K562 (cell line): ENCODE measurements around the gene ZNF275. TPM values are rescaled to one million over a fixed set of nuclear protein-coding genes. Genes with fewer than 3 reads are reported as not detected.

ENCODE experiments used
- ATAC-seq: fragments of 200-7000 bp; cut with Tn5 transposase; 3 replicates; pipeline ENCODE4 v1.9.1; 2020; ENCODE audit warnings: moderate library complexity
- BruUV-seq: library from RNA; stranded (reverse); fragments of 400-500 nt; replicated peaks from 2 replicates; lab custom pipeline; 2021; lab: Mats Ljungman, UMichigan
- CTCF ChIA-PET: fragments of 300-600 bp; formaldehyde crosslinking; extraction: SDS; loops from one replicate; lab custom pipeline; 2021; ENCODE audit warnings: low intra/inter-chr PET ratio; lab: Yijun Ruan, JAX
- POLR2A ChIA-PET: fragments of 300-600, 350-650 bp; sonication (Branson Sonifier 250); formaldehyde crosslinking; extraction: SDS; loops from one replicate; lab custom pipeline; 2021; ENCODE audit warnings: antibody characterized with exemption, inconsistent platforms; lab: Yijun Ruan, JAX
- DNase-seq, 4 experiments: peaks; one replicate each; pipeline versions ENCODE4 v3.0.0 to v3.0.0-alpha.2; 2011 to 2018; ENCODE audit warnings: low spot score in 3 of 4, mixed read lengths in 3 of 4; ENCODE audit errors: extremely low read depth in 1 of 4
- FAIRE-seq: peaks from 2 replicates; lab custom pipeline; 2011; peaks lifted over from hg19 to GRCh38; lab: Jason Lieb, UNC
- H2AFZ ChIP-seq: 2 replicates; pipeline ENCODE4 v1.6.0; 2011; ENCODE audit warnings: low read depth, low read length, control low read depth, inconsistent platforms
- H3K27ac ChIP-seq: fragments of 200-600 bp; 3 replicates; pipeline ENCODE4 v1.8.0; 2011; ENCODE audit warnings: low read depth, mild to moderate bottlenecking, control low read depth, inconsistent platforms, low read length, moderate library complexity, mixed read lengths; ENCODE audit errors: extremely low read depth
- H3K27me3 ChIP-seq, 2 experiments: fragments of 300-600 bp in 1 of 2; 2 replicates in 1 of 2; 3 replicates in 1 of 2; pipeline versions ENCODE4 v1.6.0 to v1.8.0; 2011; ENCODE audit warnings: inconsistent platforms in 2 of 2, low read length in 2 of 2, mild to moderate bottlenecking in 1 of 2, mixed read lengths in 1 of 2, moderate library complexity in 1 of 2; ENCODE audit not compliant: control insufficient read depth in 2 of 2, insufficient read depth in 2 of 2
- H3K36me3 ChIP-seq: fragments of 300-600 bp; 3 replicates; pipeline ENCODE4 v1.8.0; 2011; ENCODE audit warnings: mild to moderate bottlenecking, low read length, inconsistent platforms; ENCODE audit not compliant: control insufficient read depth, insufficient read depth
- H3K4me1 ChIP-seq, 2 experiments: fragments of 200-600 bp in 1 of 2; replicated peaks in 1 of 2; 2 replicates in 1 of 2; 3 replicates in 1 of 2; pipeline versions ENCODE4 v1.5.1 to v1.8.0; 2011; ENCODE audit warnings: inconsistent platforms in 2 of 2, low read length in 2 of 2, mild to moderate bottlenecking in 1 of 2, mixed read lengths in 1 of 2, moderate library complexity in 1 of 2; ENCODE audit not compliant: control insufficient read depth in 2 of 2, insufficient read depth in 2 of 2
- H3K4me2 ChIP-seq: 2 replicates; pipeline ENCODE4 v1.6.1; 2011; ENCODE audit warnings: low read length, control low read depth, inconsistent platforms, mixed read lengths; ENCODE audit not compliant: insufficient read depth
- H3K4me3 ChIP-seq: fragments of 200-600 bp; sonication (generic), shearing (Covaris generic); 2 replicates; pipeline ENCODE4 v1.5.1; 2016; ENCODE audit warnings: control low read depth, inconsistent platforms
- H3K79me2 ChIP-seq: fragments of 200-600 bp; 3 replicates; pipeline ENCODE4 v1.8.0; 2011; ENCODE audit warnings: low read length, inconsistent platforms; ENCODE audit not compliant: control insufficient read depth, insufficient read depth
- H3K9ac ChIP-seq, 2 experiments: 2 replicates each; pipeline versions ENCODE4 v1.6.0 to v1.6.1; 2011; ENCODE audit warnings: low read depth in 2 of 2, low read length in 2 of 2, control low read depth in 1 of 2, inconsistent platforms in 1 of 2, mild to moderate bottlenecking in 1 of 2, mixed read lengths in 1 of 2; ENCODE audit not compliant: insufficient read depth in 1 of 2
- H3K9me1 ChIP-seq: one replicate; pipeline ENCODE4 v1.6.0; 2011; ENCODE audit warnings: inconsistent platforms, mild to moderate bottlenecking, low read length, moderate library complexity; ENCODE audit not compliant: control insufficient read depth, insufficient read depth
- H3K9me3 ChIP-seq: replicated peaks from 2 replicates; pipeline ENCODE4 v1.5.1; 2011; ENCODE audit warnings: low read depth, low read length, inconsistent platforms; ENCODE audit not compliant: control insufficient read depth, insufficient read depth
- H4K20me1 ChIP-seq: replicated peaks from 2 replicates; pipeline ENCODE4 v1.6.1; 2011; ENCODE audit warnings: low read length, inconsistent platforms, mixed read lengths; ENCODE audit not compliant: control insufficient read depth, insufficient read depth
- BHLHE40 ChIP-seq: IDR thresholded peaks from 2 replicates; pipeline ENCODE4 v1.6.1; 2011; ENCODE audit warnings: low read length, improper control_type of control experiment
- SPI1 ChIP-seq: IDR thresholded peaks from 2 replicates; pipeline ENCODE4 v1.6.1; 2011; ENCODE audit warnings: low read depth, low read length, control low read depth, borderline replicate concordance
- ZFP1 ChIP-seq: fragments of 450-650 bp; formaldehyde crosslinking; IDR thresholded peaks from 2 replicates; pipeline ENCODE4 v1.4.0; 2020; ENCODE audit warnings: mild to moderate bottlenecking, mixed read lengths
- ZNF24 ChIP-seq: fragments of 450-650 bp; IDR thresholded peaks from 2 replicates; pipeline ENCODE4 v1.6.1; 2016
- WGBS: fragments of 100-300 bp; shearing (Covaris generic); methylation state at CpG from one replicate; pipeline ENCODE4 v1.1.6; 2016; ENCODE audit warnings: low coverage, mixed read lengths; ENCODE audit not compliant: insufficient coverage; ENCODE audit errors: missing lambda C conversion rate; 5-methylcytosine and 5-hydroxymethylcytosine counted together
- in situ Hi-C: fragments of 300-500 bp; cut with MboI; formaldehyde crosslinking; loops from 4 replicates; pipeline ENCODE4 v1.15.0; 2018; ENCODE audit warnings: inconsistent platforms, mixed read lengths
- intact Hi-C: fragments of 100-400 bp; cut with micrococcal nuclease; formaldehyde crosslinking; loops from 2 replicates; pipeline ENCODE4 v1.14.2; 2022
- polyA plus RNA-seq, 8 experiments: library from polyadenylated mRNA; depleted of rRNA in 4 of 8; stranded (reverse) in 5 of 8; unstranded in 3 of 8; fragments of >200 nt; fragmentation: Nextera tagmentation in 2 of 8; fragmentation: Illumina TruSeq in 1 of 8; extraction: Ambion mirVana in 2 of 8; extraction: Trizol in 1 of 8; gene quantifications; 2 replicates each; pipeline versions ENCODE4 v1.2.1 to v1.2.3, GENCODE V29; 2011 to 2014; ENCODE audit warnings: inconsistent platforms in 1 of 8, missing spikeins in 1 of 8
- total RNA-seq, 7 experiments: library from RNA; depleted of rRNA in 6 of 7; stranded (reverse); fragments of >200 nt in 6 of 7; fragmentation: Illumina TruSeq in 2 of 7; extraction: Trizol in 2 of 7; gene quantifications; 2 replicates each; pipeline versions ENCODE4 v1.2.1 to v1.2.3, GENCODE V29; 2011 to 2021; ENCODE audit warnings: low replicate concordance in 1 of 7

The ZNF275 gene
- total and polyA plus RNA-seq, 9 of the 15 experiments (the other 6 are each of a cell fraction or from before 2014, with no cell fraction given), result 2.1 to 19.1 (median 12.0) TPM

DNA sequence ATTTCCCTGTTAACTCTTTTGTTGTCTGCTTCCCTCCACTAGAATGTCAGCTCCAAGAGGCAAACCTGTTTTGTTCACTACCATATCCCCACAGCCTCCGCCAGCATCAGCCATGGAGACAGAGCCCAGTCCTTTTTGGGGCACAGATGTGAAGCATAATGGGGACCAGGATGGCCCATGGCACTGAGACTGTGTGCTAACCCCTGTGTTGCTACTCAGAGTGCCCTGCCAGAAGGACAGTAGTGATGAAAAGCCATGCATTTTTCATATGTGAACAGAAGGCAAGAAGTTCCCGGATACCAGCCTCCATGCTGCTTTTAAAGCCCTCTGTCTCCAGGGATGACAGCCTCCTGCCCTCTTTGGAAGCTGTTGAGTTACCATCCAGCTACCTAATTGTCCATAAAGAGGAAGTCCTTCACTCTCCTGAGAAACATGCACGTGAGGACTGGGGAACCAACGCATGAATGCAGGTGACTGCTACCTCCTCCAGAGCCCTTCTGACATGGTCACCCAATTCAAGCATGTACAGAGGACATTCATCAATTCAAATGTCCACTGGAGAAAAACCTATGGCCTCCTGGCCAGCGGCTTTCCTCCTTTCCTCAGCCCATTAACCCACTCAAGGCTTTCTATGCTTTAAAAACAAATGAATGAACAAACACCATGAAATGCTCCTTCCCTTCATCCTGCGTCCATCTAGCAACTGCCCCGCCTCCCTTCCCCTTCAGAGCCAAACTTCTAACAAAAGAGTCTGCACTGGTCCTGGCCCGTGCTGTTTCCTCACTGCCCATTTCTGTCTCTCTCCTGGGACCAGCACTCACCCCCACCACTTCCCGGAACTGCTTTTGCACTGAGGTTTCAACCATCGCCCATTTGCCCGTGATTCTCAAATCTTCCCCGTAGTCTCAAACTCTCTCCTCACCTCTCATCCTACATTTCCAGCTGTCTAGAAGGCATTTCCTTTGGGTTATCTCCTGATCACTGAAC is 30.4 kb upstream of the ZNF275 start:
- 5% methylated on average over 11 of the region's 12 CpGs for WGBS
- no peak for ATAC-seq
- no peaks in the 10 kb centered on the region for H3K36me3 ChIP-seq
- no peaks in the 10 kb centered on the region for H3K79me2 ChIP-seq
- no peaks in the 10 kb centered on the region for H4K20me1 ChIP-seq
- BruUV-seq, result no TSS peak
- no peak for TF ChIP-seq ZFP1 (CRISPR knock-in tag)
- peak; percentile 84 for TF ChIP-seq SPI1
- 0 out of 2 replicates have a peak, but pooled peaks have one; percentile 36 for TF ChIP-seq ZNF24
- peak; percentile 82 for TF ChIP-seq BHLHE40
- TF ChIP-seq, all 486 proteins: peak for 3
- Histone ChIP-seq H3K4me2 (no peak overlapping the region), H3K9me3 (no peaks in the 10 kb centered on the region), H3K4me1 (peaks cover 0 to 4% of the 10 kb centered on the region in 2 experiments; a peak in 3 of 5 replicates), H3K9ac (no peak overlapping the region), H3K9me1 (no peaks in the 10 kb centered on the region), H2AFZ (no peak overlapping the region), H3K27me3 (peaks cover 0 to 38% of the 10 kb centered on the region in 2 experiments; a peak in 2 of 5 replicates), H3K4me3 (no peak overlapping the region), H3K27ac (no peak overlapping the region)
- in situ Hi-C loops, result no loop called here
- POLR2A ChIA-PET, result no interaction called here
- intact Hi-C loops, result no loop called here
- FAIRE-seq (no peak), DNase-seq (no peak)
- CTCF ChIA-PET, result no interaction called here
